PC-9 (cell line): ENCODE results near the gene ACSF2. TPM values are rescaled to one million over a fixed set of nuclear protein-coding genes. Genes with fewer than 3 reads are reported as not detected.
"Not testable (repeated sequence)": the region's sequence is repeated elsewhere in the genome, so short reads cannot be mapped to it uniquely, and the experiment has no call there.

Experiments
- BruUV-seq: library from RNA; stranded (reverse); fragments of 400-500 nt; replicated peaks from 2 replicates; lab custom pipeline; 2021; lab: Mats Ljungman, UMichigan
- CTCF ChIA-PET: fragments of 300-600 bp; sonication (Branson Sonifier 250); formaldehyde crosslinking; loops from one replicate; lab custom pipeline; 2022; ENCODE audit warnings: antibody characterized with exemption; lab: Charles Lee
- POLR2A ChIA-PET: fragments of 300-600 bp; sonication (Branson Sonifier 250); formaldehyde crosslinking; loops from one replicate; lab custom pipeline; 2022; ENCODE audit warnings: antibody characterized with exemption; ENCODE audit not compliant: unreplicated experiment; lab: Charles Lee
- DNase-seq, 2 experiments: peaks; one replicate each; pipeline versions ENCODE4 v3.0.0 to v3.0.0-alpha.2; 2015 to 2022; ENCODE audit warnings: mixed read lengths in 1 of 2
- H2AFZ ChIP-seq: fragments of 200-600 bp; sonication (generic); 2 replicates; pipeline ENCODE4 v1.8.1; 2017; ENCODE audit warnings: antibody characterized with exemption
- H3F3A ChIP-seq: fragments of 200-600 bp; sonication (generic); 2 replicates; pipeline ENCODE4 v1.8.1; 2017; ENCODE audit warnings: antibody characterized with exemption, mild to moderate bottlenecking, low read depth; ENCODE audit not compliant: insufficient read depth
- H3K27ac ChIP-seq: fragments of 200-600 bp; sonication (generic); 2 replicates; pipeline ENCODE4 v1.6.1; 2016; ENCODE audit warnings: mixed run types
- H3K27me3 ChIP-seq: fragments of 200-600 bp; sonication (generic); 2 replicates; pipeline ENCODE4 v1.6.1; 2016; ENCODE audit warnings: low read depth, mixed run types; ENCODE audit not compliant: insufficient read depth
- H3K36me3 ChIP-seq: fragments of 200-600 bp; sonication (generic); 2 replicates; pipeline ENCODE4 v1.6.1; 2016; ENCODE audit warnings: low read depth, mixed run types
- H3K4me1 ChIP-seq: fragments of 200-600 bp; sonication (generic); replicated peaks from 2 replicates; pipeline ENCODE4 v1.6.1; 2016; ENCODE audit warnings: mixed run types; ENCODE audit not compliant: insufficient read depth
- H3K4me2 ChIP-seq: fragments of 200-600 bp; sonication (generic); 2 replicates; pipeline ENCODE4 v1.6.1; 2017; ENCODE audit warnings: mixed run types
- H3K4me3 ChIP-seq: fragments of 200-600 bp; sonication (generic); 2 replicates; pipeline ENCODE4 v1.6.1; 2016; ENCODE audit warnings: mixed run types
- H3K79me2 ChIP-seq: fragments of 200-600 bp; sonication (generic); 2 replicates; pipeline ENCODE4 v1.6.1; 2017; ENCODE audit warnings: low read depth, mixed run types
- H3K9me2 ChIP-seq: fragments of 200-600 bp; sonication (generic); 2 replicates; pipeline ENCODE4 v1.8.1; 2017; ENCODE audit warnings: mild to moderate bottlenecking; ENCODE audit not compliant: insufficient read depth
- H3K9me3 ChIP-seq: fragments of 200-600 bp; sonication (generic); 2 replicates; pipeline ENCODE4 v1.8.1; 2016; ENCODE audit warnings: low read depth; ENCODE audit not compliant: insufficient read depth
- H4K20me1 ChIP-seq: fragments of 200-600 bp; sonication (generic); 2 replicates; pipeline ENCODE4 v1.8.1; 2017; ENCODE audit not compliant: insufficient read depth
- CTCF ChIP-seq: fragments of 200-600 bp; sonication (generic); conservative IDR thresholded peaks from 2 replicates; pipeline ENCODE4 v1.6.1; 2017; ENCODE audit warnings: mixed run types, antibody characterized with exemption, mild to moderate bottlenecking, moderate library complexity
- EZH2 ChIP-seq: fragments of 200-600 bp; sonication (generic); IDR thresholded peaks from 2 replicates; pipeline ENCODE4 v1.8.0; 2017; ENCODE audit warnings: antibody characterized with exemption, low read depth
- intact Hi-C: fragments of 100-400 bp; cut with micrococcal nuclease; formaldehyde crosslinking; loops from one replicate; pipeline ENCODE4 v1.10.0; 2022; ENCODE audit not compliant: unreplicated experiment
- total RNA-seq: library from RNA; stranded (reverse); gene quantifications from 2 replicates; pipeline ENCODE4 v1.2.3, GENCODE V29; 2021

ACSF2 gene
- total RNA-seq, 1 experiment from 2014 or later, result 154 TPM

DNA sequence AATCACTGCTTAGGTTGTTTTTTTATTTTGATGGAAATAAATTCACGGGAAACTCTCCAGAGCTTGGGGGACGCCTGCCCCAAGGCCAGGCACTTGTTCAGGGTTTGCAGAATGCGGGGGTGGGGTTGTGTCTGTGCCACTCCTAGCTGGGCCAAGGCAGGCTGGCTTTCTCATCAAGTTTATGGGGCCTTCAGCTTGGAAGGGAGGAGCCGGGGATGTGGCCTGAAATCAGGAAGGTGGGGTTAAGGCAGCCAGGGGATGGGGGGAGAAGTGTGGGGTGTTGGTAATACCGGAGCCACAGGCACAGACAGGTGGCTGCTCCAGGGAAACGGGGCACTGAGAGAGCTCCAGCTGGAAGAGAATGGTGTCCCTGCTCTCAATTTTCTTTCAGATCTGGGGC, 44.4 kb downstream of the ACSF2 start:
- H3K4me3 ChIP-seq, result no peak overlapping the region
- H4K20me1 ChIP-seq, result no peaks in the 10 kb centered on the region
- no peaks in the 10 kb centered on the region for H3K9me3 ChIP-seq
- no peak for TF ChIP-seq EZH2
- H3K9me2 ChIP-seq, result no peaks in the 10 kb centered on the region
- BruUV-seq, result no TSS peak
- H3K79me2 ChIP-seq, result no peaks in the 10 kb centered on the region
- H2AFZ ChIP-seq, result no peak overlapping the region
- ChIA-PET POLR2A (no interaction called here), CTCF (no interaction called here)
- DNase-seq, result no peak
- no peak overlapping the region for H3K4me2 ChIP-seq
- H3F3A ChIP-seq, result peaks cover 26% of the 10 kb centered on the region; the same call in 1 of the 2 replicates
- H3K4me1 ChIP-seq, result 0 out of 2 replicates have a peak, but pooled peaks cover 4% of the 10 kb centered on the region
- no peaks in the 10 kb centered on the region for H3K27me3 ChIP-seq
- no peak overlapping the region for H3K27ac ChIP-seq
- peaks cover 8% of the 10 kb centered on the region; the same call in 1 of the 2 replicates for H3K36me3 ChIP-seq
- intact Hi-C loops, result loop anchor here (10.0 kb wide), 2 partner anchors 196 to 376 kb away; partner anchors contain the start of genes PDK2 and TMEM92

DNA sequence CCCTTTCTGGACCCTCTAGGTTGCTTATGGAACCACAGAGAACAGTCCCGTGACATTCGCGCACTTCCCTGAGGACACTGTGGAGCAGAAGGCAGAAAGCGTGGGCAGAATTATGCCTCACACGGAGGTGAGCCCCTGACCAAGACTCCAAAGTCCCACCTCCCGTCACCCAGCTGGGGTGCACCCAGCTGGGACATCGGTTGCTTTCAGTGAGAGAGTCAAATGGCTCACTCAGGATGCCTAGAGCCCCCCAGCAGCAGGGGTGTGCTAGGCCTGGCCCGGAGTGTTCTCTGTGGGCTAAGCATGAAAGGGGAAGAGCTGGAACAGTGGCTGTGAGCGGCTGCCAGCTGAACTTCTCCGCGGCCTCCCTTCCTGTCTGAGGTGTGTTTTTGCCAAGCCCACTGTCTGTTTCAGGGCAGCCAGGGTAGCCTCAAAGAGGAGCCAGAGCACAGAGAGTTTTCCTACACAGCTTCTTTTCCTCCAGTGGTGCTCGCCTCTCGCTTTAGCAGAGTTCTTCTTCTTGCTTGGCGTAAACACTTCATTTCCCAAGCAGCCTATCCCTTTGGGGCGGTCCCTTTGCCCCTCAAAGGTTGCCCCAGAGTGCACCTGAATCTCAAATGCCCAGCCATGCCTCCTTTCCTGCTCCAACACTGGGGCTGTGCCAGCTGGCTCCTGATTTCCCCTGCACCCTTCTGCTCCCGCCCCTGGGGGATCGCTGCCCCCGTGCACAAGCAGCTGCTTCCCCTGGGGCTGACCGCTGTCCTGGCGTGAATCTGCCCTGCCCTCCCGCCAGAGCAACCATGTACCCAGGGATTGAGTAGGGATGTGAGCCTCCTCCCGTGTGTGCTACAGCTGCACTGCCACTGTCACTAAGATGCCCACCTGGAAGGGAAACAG, 45.2 kb downstream of the ACSF2 start:
- H3K79me2 ChIP-seq, result no peaks in the 10 kb centered on the region
- H3K4me2 ChIP-seq, result no peak overlapping the region
- ChIA-PET POLR2A (interaction anchor here (0.6 kb wide), 1 partner anchor 28 kb away, joined by 3 read pairs; no protein-coding TSS in a partner anchor), CTCF (interaction anchor here (0.7 kb wide), 2 partner anchors 35 to 168 kb away, joined by 3 to 6 read pairs; no protein-coding TSS in a partner anchor)
- H3K9me2 ChIP-seq, result no peaks in the 10 kb centered on the region
- no peaks in the 10 kb centered on the region for H3K27me3 ChIP-seq
- H2AFZ ChIP-seq, result no peak overlapping the region
- DNase-seq, result no peak
- TF ChIP-seq CTCF, result no peak
- TF ChIP-seq EZH2, result no peak
- peaks cover 8% of the 10 kb centered on the region; the same call in 1 of the 2 replicates for H3K36me3 ChIP-seq
- no TSS peak for BruUV-seq
- H3K9me3 ChIP-seq, result no peaks in the 10 kb centered on the region
- H4K20me1 ChIP-seq, result no peaks in the 10 kb centered on the region
- intact Hi-C loops, result loop anchor here (10.0 kb wide), 2 partner anchors 196 to 376 kb away; partner anchors contain the start of genes PDK2 and TMEM92
- no peaks in the 10 kb centered on the region for H3K4me1 ChIP-seq
- H3K4me3 ChIP-seq, result no peak overlapping the region
- H3K27ac ChIP-seq, result no peak overlapping the region
- H3F3A ChIP-seq, result peaks cover 26% of the 10 kb centered on the region; the same call in 1 of the 2 replicates

DNA sequence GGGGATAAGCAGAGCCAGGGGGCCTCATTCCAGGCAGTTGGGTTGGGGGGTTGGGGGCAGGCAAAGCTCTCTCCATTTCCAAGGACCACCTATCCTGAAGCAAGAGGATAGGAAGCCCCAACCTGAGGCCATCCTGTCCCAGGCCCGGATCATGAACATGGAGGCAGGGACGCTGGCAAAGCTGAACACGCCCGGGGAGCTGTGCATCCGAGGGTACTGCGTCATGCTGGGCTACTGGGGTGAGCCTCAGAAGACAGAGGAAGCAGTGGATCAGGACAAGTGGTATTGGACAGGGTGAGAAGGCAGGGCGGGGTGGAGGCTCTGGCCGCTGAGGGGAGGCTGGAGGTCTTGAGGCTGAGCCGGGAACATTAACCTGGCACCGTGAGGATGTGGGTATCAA, 46.3 kb downstream of the ACSF2 start:
- no peak overlapping the region for H3K27ac ChIP-seq
- no peak overlapping the region for H2AFZ ChIP-seq
- DNase-seq, result no peak
- POLR2A ChIA-PET, result no interaction called here
- peaks cover 8% of the 10 kb centered on the region; the same call in 1 of the 2 replicates for H3K36me3 ChIP-seq
- CTCF ChIA-PET, result interaction anchor here (0.7 kb wide), 1 partner anchor 34 kb away, joined by 6 read pairs; no protein-coding TSS in a partner anchor
- BruUV-seq, result no TSS peak
- H3K4me1 ChIP-seq, result no peaks in the 10 kb centered on the region
- intact Hi-C loops, result loop anchor here (10.0 kb wide), 2 partner anchors 197 to 377 kb away; partner anchors contain the start of genes PDK2 and TMEM92
- no peaks in the 10 kb centered on the region for H3K27me3 ChIP-seq
- no peaks in the 10 kb centered on the region for H3K9me3 ChIP-seq
- H3K4me2 ChIP-seq, result no peak overlapping the region
- no peak overlapping the region for H3K4me3 ChIP-seq
- no peaks in the 10 kb centered on the region for H3K79me2 ChIP-seq
- peaks cover 22% of the 10 kb centered on the region; the same call in 1 of the 2 replicates for H3F3A ChIP-seq
- no peak for TF ChIP-seq EZH2
- TF ChIP-seq CTCF, result no peak
- no peaks in the 10 kb centered on the region for H4K20me1 ChIP-seq
- no peaks in the 10 kb centered on the region for H3K9me2 ChIP-seq

DNA sequence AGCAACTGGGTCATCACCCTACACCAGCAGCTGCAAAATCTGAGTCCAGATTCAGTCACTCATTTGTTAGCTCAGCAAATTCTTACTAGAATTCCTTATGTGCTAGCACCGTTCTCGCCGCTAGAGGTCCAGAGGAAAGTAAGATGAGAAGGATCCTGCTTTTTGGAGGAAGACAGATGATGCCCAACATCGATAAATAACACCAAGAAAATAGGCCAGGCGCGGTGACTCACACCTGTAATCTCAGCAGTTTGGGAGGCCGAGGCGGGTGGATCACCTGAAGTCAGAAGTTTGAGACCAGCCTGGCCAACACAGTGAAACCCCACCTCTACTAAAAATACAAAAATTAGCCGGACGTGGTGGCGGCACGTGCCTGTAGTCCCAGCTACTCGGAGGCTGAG, 46.7 kb downstream of the ACSF2 start:
- H3K4me1 ChIP-seq, H3K4me3 ChIP-seq, H4K20me1 ChIP-seq, POLR2A ChIA-PET, H3K36me3 ChIP-seq, H3K9me2 ChIP-seq, H3K79me2 ChIP-seq, H2AFZ ChIP-seq, H3K4me2 ChIP-seq, H3K27me3 ChIP-seq, H3K9me3 ChIP-seq, H3K27ac ChIP-seq, CTCF ChIA-PET, BruUV-seq, DNase-seq: not testable (repeated sequence)
- intact Hi-C loops, result loop anchor here (10.0 kb wide), 2 partner anchors 198 to 378 kb away; partner anchors contain the start of genes PDK2 and TMEM92
- H3F3A ChIP-seq, result peaks cover 26% of the 10 kb centered on the region; the same call in 1 of the 2 replicates
